ENCODE data around the gene COG2. TPM values are rescaled to one million over a fixed set of nuclear protein-coding genes. Genes with fewer than 3 reads are reported as not detected.

Gene COG2
- total and polyA plus RNA-seq, 10 donors, result 13.1 to 41.6 (median 29.4) TPM

DNA sequence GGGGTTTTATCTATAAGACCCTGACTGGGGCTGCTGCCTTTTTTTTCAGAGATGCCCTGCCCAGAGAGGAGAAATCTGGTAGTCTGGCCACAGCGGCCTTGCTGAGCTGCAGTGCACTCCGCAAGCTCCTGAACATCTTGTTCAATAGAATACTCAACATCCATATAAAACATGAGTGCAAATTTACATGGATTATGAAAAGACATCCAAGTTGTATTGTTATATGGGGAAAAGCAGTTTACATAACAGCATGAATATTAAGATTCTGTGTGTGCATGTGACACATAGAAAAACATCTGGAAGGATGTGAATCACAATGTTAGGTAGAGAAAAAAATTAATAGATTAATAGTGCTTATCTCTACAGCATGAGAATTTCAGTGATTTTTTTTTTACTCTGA is 16.4 kb downstream of the COG2 start:
- Histone ChIP-seq H3K4me3 (no peak overlapping the region), H3K9me3 (peaks cover 0 to 7% (median 0%) of the 10 kb centered on the region in 8 donors), H3K27ac (no peak overlapping the region), H3K27me3 (replicated peaks in 1 of 7) (no peaks in the 10 kb centered on the region), H3K36me3 (peaks cover 0 to 57% (median 39%) of the 10 kb centered on the region in 6 donors), H3K4me1 (no peaks in the 10 kb centered on the region)
- TF ChIP-seq, protein P1, sequence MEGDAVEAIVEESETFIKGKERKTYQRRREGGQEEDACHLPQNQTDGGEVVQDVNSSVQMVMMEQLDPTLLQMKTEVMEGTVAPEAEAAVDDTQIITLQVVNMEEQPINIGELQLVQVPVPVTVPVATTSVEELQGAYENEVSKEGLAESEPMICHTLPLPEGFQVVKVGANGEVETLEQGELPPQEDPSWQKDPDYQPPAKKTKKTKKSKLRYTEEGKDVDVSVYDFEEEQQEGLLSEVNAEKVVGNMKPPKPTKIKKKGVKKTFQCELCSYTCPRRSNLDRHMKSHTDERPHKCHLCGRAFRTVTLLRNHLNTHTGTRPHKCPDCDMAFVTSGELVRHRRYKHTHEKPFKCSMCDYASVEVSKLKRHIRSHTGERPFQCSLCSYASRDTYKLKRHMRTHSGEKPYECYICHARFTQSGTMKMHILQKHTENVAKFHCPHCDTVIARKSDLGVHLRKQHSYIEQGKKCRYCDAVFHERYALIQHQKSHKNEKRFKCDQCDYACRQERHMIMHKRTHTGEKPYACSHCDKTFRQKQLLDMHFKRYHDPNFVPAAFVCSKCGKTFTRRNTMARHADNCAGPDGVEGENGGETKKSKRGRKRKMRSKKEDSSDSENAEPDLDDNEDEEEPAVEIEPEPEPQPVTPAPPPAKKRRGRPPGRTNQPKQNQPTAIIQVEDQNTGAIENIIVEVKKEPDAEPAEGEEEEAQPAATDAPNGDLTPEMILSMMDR (IDR thresholded peaks at IDR 0.05 in 8 of 11, conservative IDR thresholded peaks at IDR 0.05 in 3 of 11), result no peak
- no peak for TF ChIP-seq POLR2A (IDR thresholded peaks at IDR 0.05)
- no peak for TF ChIP-seq POLR2AphosphoS5 (IDR thresholded peaks at IDR 0.05)
- 95 to 100% (median 96%) methylated on average over 2 of the region's 2 CpGs for WGBS, 5 donors
- intact Hi-C loops (cut with DNase I; ENCODE audit: low total_unique reads), result no loop called here
- DNase-seq, result no peak

DNA sequence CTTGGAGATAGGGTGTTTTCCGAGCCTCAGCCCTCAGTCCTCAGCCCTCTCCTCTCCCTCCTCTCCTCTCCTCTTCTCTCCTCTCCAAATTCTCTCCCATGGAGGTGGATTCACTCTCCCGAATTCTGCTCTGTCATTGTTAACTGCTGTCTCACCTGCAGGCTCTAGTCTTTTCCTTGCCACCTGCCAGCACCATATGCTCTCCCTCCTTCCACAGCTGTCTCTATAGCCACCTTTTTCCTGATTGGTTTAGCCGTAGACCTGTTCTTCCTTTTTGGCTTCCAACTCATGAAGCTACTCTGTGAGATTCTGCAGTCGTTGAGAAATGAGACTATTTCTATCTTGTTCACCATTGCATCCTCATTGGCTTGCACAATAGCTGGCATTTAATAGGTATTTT is 19.7 kb downstream of the COG2 start:
- Histone ChIP-seq H3K9me3 (no peaks in the 10 kb centered on the region), H3K4me3 (no peak overlapping the region), H3K27ac (no peak overlapping the region), H3K4me1 (no peaks in the 10 kb centered on the region), H3K27me3 (replicated peaks in 1 of 7) (no peaks in the 10 kb centered on the region), H3K36me3 (peaks cover 0 to 90% (median 65%) of the 10 kb centered on the region in 6 donors)
- DNase-seq, result no peak
- intact Hi-C loops (cut with DNase I; ENCODE audit: low total_unique reads), result no loop called here
- TF ChIP-seq, protein P1 (IDR thresholded peaks at IDR 0.05 in 8 of 11, conservative IDR thresholded peaks at IDR 0.05 in 3 of 11), result no peak
- no peak for TF ChIP-seq POLR2AphosphoS5 (IDR thresholded peaks at IDR 0.05)
- TF ChIP-seq POLR2A (IDR thresholded peaks at IDR 0.05), result no peak
- WGBS, 5 donors, result 66 to 88% (median 78%) methylated on average over 4 of the region's 4 CpGs

DNA sequence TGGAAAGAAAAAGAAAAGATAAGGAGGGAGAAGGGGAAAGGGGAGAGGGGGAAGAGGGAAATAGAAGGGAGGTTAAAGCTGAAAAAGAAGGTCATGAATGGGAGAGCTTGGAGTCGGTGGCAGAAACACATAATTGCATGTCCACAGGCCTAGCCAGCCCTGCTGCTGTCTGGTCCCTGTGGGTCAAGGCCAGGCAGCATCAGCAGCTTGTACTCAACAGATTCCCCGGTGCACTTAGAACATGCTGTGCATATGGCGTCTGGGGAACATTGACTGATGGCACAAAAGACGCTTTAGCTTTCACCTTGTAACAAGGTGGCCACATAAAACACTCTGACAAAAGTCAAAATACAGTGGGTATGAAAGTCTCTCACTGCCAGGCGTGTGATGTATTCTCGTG is 25.9 kb downstream of the COG2 start:
- H3K4me3 ChIP-seq, result no peak overlapping the region
- no peaks in the 10 kb centered on the region for H3K4me1 ChIP-seq
- 93 to 97% (median 96%) methylated on average over 6 of the region's 6 CpGs for WGBS, 5 donors
- H3K27ac ChIP-seq, result no peak overlapping the region
- no peak for DNase-seq
- no peaks in the 10 kb centered on the region for H3K27me3 ChIP-seq (replicated peaks in 1 of 7)
- intact Hi-C loops (cut with DNase I; ENCODE audit: low total_unique reads), result no loop called here
- peaks cover 0 to 100% (median 89%) of the 10 kb centered on the region in 6 donors for H3K36me3 ChIP-seq
- H3K9me3 ChIP-seq, result no peaks in the 10 kb centered on the region
- TF ChIP-seq, protein P1 (IDR thresholded peaks at IDR 0.05 in 8 of 11, conservative IDR thresholded peaks at IDR 0.05 in 3 of 11), result no peak
- TF ChIP-seq POLR2AphosphoS5 (IDR thresholded peaks at IDR 0.05) (no peak), POLR2A (IDR thresholded peaks at IDR 0.05) (no peak)

- Histone ChIP-seq H3K27me3 (replicated peaks in 1 of 7) (no peaks in the 10 kb centered on the region), H3K4me1 (no peaks in the 10 kb centered on the region), H3K36me3 (peaks cover 0 to 100% (median 91%) of the 10 kb centered on the region in 6 donors), H3K4me3 (no peak overlapping the region), H3K9me3 (no peaks in the 10 kb centered on the region), H3K27ac (no peak overlapping the region)
- DNase-seq, result no peak
- intact Hi-C loops (cut with DNase I; ENCODE audit: low total_unique reads), result no loop called here
- 93 to 98% (median 96%) methylated on average over 8 of the region's 8 CpGs for WGBS, 5 donors
- TF ChIP-seq, protein P1 (IDR thresholded peaks at IDR 0.05 in 8 of 11, conservative IDR thresholded peaks at IDR 0.05 in 3 of 11), result no peak
- TF ChIP-seq POLR2AphosphoS5 (IDR thresholded peaks at IDR 0.05) (no peak), POLR2A (IDR thresholded peaks at IDR 0.05) (no peak)
Observed at GRCh38 chr1:230669543-230669942, 27.3 kb downstream of the COG2 start.

All from spleen (tissue), 11 donors.